HG03097 (cell line): ENCODE results near the gene FAM53B.
"Not testable (repeated sequence)": the region's sequence is repeated elsewhere in the genome, so short reads cannot be mapped to it uniquely, and the experiment has no call there.

ENCODE experiments used
- ATAC-seq: cut with Tn5 transposase; IDR thresholded peaks from one replicate; pipeline ENCODE4 v1.9.1; 2021; ENCODE audit not compliant: unreplicated experiment, low FRiP score

The FAM53B gene

GRCh38 chr10:124591123-124591495 lies 153.1 kb downstream of the FAM53B start:
- no peak for ATAC-seq

- no peak for ATAC-seq
These were observed 153.7 kb downstream of the FAM53B start for GRCh38 chr10:124590216-124591122.

GRCh38 chr10:124589491-124590041 lies 154.6 kb downstream of the FAM53B start:
- ATAC-seq, result no peak

GRCh38 chr10:124588736-124589490 lies 155.3 kb downstream of the FAM53B start:
- ATAC-seq, result no peak

- not testable (repeated sequence) for ATAC-seq
These were observed 155.8 kb downstream of the FAM53B start for GRCh38 chr10:124588341-124588735.

GRCh38 chr10:124587811-124588211 lies 156.4 kb downstream of the FAM53B start:
- no peak for ATAC-seq

- no peak for ATAC-seq
These were observed 158.0 kb downstream of the FAM53B start for GRCh38 chr10:124586142-124586541.

GRCh38 chr10:124579011-124579399 lies 165.2 kb downstream of the FAM53B start:
- no peak for ATAC-seq

- ATAC-seq, result no peak
These were observed 165.8 kb downstream of the FAM53B start for GRCh38 chr10:124578231-124579010.

GRCh38 chr10:124577651-124578050 lies 166.5 kb downstream of the FAM53B start:
- ATAC-seq, result no peak

GRCh38 chr10:124576526-124577420 lies 167.4 kb downstream of the FAM53B start:
- no peak for ATAC-seq

- no peak for ATAC-seq
These were observed 168.8 kb downstream of the FAM53B start for GRCh38 chr10:124575107-124576035.

- no peak for ATAC-seq
These were observed 169.6 kb downstream of the FAM53B start for GRCh38 chr10:124574456-124575070.

- no peak for ATAC-seq
These were observed 170.3 kb downstream of the FAM53B start for GRCh38 chr10:124573726-124574455.

GRCh38 chr10:124572751-124573150 lies 171.4 kb downstream of the FAM53B start:
- no peak for ATAC-seq

- ATAC-seq, result no peak
These were observed 173.5 kb downstream of the FAM53B start for GRCh38 chr10:124570646-124571045.

- no peak for ATAC-seq
These were observed 174.3 kb downstream of the FAM53B start for GRCh38 chr10:124569623-124570470.
